Measurements from ENCODE around the gene TGIF1.
"Not testable (repeated sequence)": the region's sequence is repeated elsewhere in the genome, so short reads cannot be mapped to it uniquely, and the experiment has no call there.

Gene TGIF1

GRCh38 chr18:3457261-3457724 lies 7.3 kb downstream of the TGIF1 start:
- no peak for DNase-seq

GRCh38 chr18:3458378-3458777 lies 8.4 kb downstream of the TGIF1 start:
- no peak for DNase-seq

DNA sequence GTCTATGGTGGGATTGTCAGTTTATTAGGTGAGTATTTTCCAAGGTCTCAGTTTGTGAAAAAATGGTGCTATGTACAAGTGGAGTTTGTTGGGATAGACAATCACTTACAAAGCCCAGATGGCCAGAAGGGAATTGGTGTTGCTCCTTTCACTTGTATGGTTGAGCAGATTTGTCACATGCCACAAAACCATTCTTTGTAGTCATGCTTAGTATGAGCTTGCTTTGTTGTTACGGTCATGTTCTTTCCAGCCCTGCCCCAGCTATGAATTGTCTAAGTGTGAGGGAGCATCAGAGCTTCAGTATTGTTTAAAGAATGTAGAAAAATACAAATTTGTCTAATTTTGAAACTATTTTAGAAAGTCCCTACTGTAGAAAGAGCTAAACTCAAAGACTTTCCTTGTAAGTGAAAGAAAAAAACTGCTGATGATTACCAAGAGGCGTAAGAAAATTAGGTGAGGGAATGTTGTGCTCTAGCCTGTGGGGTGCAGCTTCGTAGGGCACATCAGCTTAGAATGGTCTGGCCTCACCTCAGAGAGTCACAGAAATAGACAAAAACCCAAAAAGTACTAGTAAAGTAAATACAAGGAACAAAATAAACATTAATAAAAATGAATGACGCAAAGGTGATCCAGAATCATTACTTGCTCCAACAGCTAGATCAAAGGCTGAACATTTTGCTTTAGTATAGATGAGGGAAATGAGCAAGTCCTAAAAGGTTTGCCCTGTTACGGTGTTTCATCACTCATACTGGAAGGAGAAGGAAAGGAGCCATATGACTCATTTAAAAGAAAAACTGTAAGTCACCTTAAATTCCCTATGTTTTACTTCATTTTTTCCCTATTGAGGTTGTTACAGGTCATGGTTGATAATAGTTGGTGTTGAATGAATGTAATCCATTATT lies 9.2 kb downstream of the TGIF1 start:
- no peak for DNase-seq

GRCh38 chr18:3460823-3461398 lies 10.9 kb downstream of the TGIF1 start:
- no peak for DNase-seq

GRCh38 chr18:3461704-3462103 lies 11.7 kb downstream of the TGIF1 start:
- no peak for DNase-seq

- no peak for DNase-seq
Measured at GRCh38 chr18:3463051-3463450, 13.1 kb downstream of the TGIF1 start.

DNA sequence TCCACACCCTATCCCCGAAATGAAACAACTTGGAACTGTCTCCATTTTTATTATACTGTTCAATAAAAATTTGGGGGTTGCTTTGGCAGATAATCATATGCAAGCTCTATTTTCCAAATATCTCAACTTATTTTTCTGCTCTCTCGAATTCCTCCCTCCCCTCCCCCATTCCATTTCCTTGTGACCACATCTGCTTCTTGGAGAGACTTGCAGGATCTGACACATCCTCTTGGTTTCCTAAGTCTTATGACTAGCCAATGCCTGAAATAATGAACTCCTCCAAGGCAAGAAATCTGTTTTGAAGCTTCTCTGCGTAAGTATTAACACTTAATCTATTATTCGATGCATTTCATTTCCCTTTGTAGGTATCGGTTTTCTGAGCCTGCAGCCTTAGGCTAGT lies 16.1 kb downstream of the TGIF1 start:
- DNase-seq = no peak

DNA sequence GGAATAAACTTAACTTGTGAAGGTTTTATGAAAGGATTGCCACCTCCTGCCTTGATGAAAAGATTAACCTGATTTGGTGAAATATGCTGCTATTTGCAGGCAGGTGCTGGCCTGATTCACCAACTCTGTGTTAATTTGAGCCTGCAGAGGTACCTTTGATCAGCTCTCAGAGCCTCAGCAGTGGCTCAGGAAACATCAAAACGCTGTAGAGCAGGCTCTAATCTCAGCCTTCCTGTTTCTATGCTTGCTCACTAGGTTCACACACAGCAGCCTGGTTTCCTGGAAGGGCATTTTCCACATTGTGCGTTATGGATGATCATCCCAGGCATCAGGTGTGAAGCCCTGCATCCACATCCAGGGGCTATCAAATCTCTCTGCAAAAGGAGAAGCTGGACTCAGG lies 16.9 kb downstream of the TGIF1 start:
- no peak for DNase-seq

- no peak for DNase-seq
Measured at GRCh38 chr18:3468066-3468705, 18.2 kb downstream of the TGIF1 start.

GRCh38 chr18:3468833-3469232 lies 18.9 kb downstream of the TGIF1 start:
- DNase-seq = no peak

GRCh38 chr18:3471141-3471648 lies 21.2 kb downstream of the TGIF1 start:
- no peak for DNase-seq

DNA sequence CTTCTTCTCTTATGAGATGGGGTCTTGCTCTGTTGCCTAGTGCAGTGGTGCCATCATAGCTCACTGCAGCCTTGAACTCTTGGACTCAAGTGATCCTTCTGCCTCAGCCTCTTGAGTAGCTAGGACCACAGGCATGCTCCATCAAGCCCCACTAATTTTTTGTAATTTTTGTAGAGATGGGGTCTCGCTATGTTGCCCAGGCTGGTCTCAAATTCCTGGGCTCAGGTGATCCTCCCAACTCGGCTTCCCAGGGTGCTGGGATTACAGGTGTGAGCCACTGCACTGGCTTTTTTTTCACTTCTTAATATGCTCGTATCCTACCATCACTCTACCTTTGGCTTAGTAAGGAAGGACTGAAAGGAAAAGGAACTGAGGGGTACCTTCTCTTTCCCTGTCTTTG lies 22.1 kb downstream of the TGIF1 start:
- DNase-seq = not testable (repeated sequence)

DNA sequence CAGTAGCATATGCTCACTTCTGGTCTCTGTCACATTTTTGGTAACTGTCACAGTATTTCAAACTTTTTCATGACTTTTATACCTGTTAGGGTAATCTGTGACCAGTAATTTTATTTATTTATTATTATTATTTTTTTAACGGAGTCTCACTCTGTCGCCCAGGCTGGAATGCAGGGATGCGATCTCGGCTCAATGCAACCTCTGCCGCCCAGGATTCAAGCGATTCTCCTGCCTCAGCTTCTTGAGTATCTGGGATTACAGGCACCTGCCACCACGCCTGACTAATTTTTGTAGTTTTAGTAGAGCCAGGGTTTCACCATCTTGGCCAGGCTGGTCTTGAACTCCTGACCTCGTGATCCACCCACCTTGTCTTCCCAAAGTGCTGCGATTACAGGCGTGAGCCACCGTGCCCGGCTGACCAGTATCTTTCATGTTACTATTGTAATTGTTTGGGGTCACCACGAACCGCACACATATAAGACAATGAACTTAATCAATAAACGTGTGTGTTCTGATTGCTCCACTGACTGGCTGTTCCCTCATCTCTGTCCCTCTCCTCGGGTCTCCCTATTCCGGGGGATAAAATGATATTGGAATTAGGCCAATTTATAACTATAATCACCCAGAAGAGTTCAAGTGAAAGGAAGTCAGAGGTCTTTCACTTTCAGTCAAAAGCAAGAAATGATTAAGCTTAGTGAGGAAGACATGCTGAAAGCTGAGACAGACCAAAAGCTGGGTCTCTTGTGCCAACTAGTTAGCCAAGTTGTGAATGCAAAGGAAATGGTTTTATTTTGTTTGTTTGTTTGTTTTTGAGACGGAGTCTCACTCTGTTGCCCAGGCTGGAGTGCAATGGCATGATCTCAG lies 22.9 kb downstream of the TGIF1 start:
- no peak for DNase-seq

GRCh38 chr18:3478262-3478978 lies 28.4 kb downstream of the TGIF1 start:
- DNase-seq = no peak

- DNase-seq = no peak
Measured at GRCh38 chr18:3479978-3480509, 30.1 kb downstream of the TGIF1 start.

DNA sequence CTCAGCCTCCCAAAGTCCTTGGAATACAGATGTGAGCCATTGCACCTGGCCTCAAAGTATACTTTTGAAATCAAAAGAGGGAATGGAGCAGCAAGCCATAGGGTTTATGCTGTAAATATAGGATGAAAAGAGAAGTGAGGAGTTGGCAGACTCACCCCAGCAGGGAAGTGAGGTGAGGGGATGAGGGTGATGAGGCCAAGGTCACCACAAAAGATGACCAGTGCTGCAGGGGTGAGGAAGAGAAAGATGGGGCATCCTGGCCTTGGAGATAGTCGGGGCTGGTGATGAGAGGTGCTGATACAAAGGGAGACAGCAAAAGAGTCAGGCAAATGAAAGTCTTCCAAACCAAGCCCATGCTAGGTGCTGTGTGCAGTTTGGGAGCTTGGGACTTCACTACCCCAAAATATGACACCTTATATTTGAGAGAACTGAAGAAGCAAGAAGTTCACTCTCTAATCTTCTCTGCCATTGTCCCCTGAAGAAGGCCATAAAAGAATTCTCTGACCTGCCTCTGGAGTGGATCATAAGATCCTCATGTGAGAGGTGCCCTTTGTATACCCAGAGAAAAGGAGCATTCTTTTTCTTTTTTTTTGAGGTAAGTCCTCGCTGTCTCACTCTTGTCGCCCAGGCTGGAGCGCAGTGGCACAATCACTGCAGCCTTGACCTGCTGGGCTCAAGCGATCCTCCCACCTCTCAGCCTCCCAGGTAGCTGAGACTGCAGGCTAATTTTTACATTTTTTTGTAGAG lies 31.0 kb downstream of the TGIF1 start:
- DNase-seq = no peak

GRCh38 chr18:3481696-3482210 lies 31.8 kb downstream of the TGIF1 start:
- no peak for DNase-seq

GRCh38 chr18:3482258-3482657 lies 32.3 kb downstream of the TGIF1 start:
- DNase-seq = no peak

DNA sequence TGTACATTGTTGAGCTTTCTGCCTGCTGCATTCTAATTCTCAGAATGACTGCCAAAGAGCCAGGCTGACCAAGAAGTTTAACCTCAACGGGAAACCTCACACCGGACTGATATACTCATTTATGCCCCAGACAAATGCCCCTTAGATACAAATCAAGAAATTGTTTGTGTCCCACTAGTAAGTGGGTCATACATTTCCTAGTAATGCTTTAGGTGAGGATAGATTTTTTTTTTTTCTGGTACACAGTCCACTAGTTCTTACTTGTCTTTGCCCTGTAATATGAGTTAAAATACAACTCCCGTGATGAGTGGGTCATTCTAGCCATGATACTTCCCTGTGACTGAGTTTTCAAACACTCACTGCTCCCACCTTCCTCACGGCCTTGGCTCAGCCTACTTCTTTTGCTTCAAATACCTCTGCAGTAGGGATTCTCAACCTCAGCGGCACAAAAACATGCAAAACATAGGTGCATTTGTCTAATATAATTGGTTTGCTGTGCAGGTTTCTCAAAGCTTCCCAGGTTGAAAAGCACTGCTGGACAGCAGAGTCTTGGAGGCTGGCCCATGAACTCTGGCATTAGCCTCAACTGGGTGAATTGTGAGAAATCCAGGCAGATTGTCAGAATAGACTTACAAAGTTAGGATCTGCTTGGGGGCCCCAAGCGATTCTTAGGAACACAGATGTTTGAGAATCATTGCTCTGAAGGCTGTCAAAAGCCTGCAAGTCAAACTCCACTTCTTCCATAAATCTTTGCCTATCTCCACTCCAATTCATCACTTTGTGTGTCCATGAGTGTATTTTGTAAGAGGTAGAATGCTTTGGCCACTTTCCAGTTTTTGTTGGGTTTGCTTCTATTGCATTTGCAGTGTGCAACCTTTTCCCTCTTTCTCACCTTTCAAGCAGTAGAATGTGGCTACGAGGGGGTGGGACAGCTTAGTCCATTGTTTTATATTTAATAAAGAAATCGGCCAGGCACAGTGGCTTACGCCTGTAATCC lies 35.5 kb downstream of the TGIF1 start:
- DNase-seq = no peak

All from NCI-H2227 treated with DMSO at 0.1 percent for 48 hours (cell line).